ENCODE measurements around the gene HSD17B4. TPM values are rescaled to one million over a fixed set of nuclear protein-coding genes. Genes with fewer than 3 reads are reported as not detected.
"Not testable (repeated sequence)": the region's sequence is repeated elsewhere in the genome, so short reads cannot be mapped to it uniquely, and the experiment has no call there.

Gene HSD17B4, protein sequence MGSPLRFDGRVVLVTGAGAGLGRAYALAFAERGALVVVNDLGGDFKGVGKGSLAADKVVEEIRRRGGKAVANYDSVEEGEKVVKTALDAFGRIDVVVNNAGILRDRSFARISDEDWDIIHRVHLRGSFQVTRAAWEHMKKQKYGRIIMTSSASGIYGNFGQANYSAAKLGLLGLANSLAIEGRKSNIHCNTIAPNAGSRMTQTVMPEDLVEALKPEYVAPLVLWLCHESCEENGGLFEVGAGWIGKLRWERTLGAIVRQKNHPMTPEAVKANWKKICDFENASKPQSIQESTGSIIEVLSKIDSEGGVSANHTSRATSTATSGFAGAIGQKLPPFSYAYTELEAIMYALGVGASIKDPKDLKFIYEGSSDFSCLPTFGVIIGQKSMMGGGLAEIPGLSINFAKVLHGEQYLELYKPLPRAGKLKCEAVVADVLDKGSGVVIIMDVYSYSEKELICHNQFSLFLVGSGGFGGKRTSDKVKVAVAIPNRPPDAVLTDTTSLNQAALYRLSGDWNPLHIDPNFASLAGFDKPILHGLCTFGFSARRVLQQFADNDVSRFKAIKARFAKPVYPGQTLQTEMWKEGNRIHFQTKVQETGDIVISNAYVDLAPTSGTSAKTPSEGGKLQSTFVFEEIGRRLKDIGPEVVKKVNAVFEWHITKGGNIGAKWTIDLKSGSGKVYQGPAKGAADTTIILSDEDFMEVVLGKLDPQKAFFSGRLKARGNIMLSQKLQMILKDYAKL
- total RNA-seq = 100 to 1,000 TPM; 144 to 188 TPM
- long read RNA-seq, donor 1, transcript HSD17B4-201 (24 exons, 2,685 nt) = major isoform, 28 of 41 reads
- long read RNA-seq, donor 1, partial matches to known transcripts = 4 of 41 reads
- long read RNA-seq, donor 1, other reads (novel, unspliced or antisense) = 7 of 41 reads
- long read RNA-seq, donor 2, transcript HSD17B4-201 (24 exons, 2,685 nt) = major isoform, 51 of 72 reads
- long read RNA-seq, donor 2, partial matches to known transcripts = 4 of 72 reads
- long read RNA-seq, donor 2, other reads (novel, unspliced or antisense) = 14 of 72 reads

DNA sequence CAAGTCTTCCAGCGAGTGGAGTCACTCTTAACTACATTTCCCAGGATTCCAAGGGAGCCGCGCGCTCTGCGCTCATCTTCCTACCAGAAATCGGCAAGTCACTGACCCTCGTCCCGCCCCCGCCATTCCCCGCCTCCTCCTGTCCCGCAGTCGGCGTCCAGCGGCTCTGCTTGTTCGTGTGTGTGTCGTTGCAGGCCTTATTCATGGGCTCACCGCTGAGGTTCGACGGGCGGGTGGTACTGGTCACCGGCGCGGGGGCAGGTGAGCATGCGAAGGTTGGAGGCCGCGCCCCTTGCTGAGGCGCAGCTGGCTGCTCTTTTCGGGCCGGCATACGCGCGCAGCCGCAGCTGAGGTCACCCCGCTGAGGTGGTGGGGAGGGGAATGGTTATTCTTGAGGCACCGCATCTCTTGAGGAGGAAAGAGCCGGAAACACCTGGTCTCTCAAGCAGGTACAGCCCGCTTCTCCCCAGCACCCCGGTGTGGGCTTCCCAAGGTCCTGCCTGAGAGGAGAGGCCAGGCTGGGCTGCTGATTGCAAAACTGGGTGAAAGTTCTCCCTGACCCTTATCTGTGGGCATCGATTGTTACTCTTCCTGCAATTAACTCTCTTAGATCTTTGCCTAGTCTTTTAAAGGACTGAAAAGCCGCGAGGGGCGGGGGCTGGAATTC lies at the start of gene HSD17B4:
TSS of gene HSD17B4 (plus strand) at position 125 of the 667 bp plus-strand sequence. CDS start at position 204, 79 bp downstream.
- intact Hi-C loops (cut with DNase I) = no loop called here
- peak; percentile 97 for DNase-seq (ENCODE audit: low spot score)

DNA sequence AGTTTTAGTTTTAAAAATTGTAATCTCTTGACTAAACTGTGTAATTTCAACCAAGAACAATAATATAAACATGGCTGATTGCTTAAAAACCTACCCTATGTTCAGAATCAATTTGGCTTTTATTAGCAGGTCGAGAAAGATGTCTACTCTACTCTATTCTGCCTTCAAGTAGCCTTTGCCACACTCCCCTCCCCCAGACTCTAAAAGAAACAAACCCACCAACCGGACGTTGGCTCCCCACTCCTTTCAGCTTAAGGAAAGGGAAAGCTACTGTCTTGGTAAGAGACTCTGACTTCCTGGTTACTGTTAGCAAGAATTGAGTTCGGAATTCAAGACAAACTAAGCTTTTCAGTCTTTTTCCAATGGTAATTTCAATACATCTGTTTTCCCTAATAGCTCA lies 49.7 kb upstream of the HSD17B4 start:
- no peak for DNase-seq (ENCODE audit: low spot score)
- intact Hi-C loops (cut with DNase I) = no loop called here

DNA sequence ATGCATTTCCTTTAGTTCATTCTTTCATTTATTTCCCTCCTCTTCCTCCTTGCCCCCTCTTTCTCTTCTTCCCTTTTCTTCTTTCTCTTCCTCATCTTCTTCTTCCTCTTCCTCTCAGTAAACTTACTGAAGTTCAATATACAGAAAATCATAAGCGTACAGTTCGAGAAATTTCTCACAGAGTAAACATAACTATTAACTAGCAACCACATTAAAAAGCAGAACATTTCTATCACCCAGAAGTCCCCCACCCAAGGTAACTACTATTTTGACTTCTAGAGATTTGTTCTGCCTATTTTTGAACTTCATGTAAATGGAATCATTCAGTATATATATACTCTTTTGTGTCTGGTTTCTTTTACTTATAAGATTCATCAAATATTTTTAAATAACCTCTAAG lies 48.3 kb upstream of the HSD17B4 start:
- intact Hi-C loops (cut with DNase I) = no loop called here
- no peak for DNase-seq (ENCODE audit: low spot score)

DNA sequence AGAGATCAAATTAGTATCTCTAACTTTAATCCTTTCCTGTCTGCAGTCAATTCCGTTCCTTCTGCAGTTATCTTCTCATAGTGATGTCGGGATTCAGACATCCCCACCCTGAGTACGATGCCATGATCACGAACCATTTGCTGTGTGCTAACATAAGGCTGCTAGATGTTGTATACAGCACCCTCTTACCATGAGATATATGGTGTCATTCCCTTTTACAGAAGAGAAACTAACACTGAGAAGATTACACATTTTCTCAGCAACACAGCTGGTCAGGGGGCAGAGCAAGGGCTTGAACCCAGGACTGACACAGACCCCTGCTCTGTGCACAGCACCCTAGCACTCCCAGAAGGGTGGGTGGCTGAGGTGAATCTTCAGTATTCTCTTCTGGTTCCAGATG lies 46.9 kb upstream of the HSD17B4 start:
- no peak for DNase-seq (ENCODE audit: low spot score)
- intact Hi-C loops (cut with DNase I) = no loop called here

DNA sequence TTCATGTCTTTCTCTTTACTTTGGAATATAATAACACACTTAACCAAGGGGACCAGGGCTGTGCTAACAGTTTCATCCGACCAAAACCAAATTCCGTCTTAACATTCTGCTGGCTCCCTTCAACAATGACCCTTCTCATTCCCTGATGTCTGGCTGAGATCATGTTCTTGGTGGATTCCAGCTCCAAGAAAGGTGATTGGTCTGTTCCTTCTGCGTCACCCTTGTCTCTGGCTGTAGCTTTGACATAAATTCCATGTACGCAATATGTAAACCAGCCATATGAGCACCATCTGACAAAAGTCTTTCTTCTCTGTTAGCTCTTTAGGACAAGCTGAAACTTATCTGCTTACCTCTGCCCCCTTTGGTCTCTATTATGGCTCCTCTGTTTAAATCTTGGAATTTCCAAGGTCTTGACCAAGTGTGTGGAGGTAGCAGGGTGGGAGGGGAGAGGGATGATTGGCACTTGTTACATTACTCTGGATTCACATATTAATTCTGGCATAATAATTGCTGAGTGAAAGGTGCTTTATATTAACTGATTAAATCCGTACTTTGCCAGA lies 45.7 kb upstream of the HSD17B4 start:
- intact Hi-C loops (cut with DNase I) = no loop called here
- DNase-seq (ENCODE audit: low spot score) = no peak

DNA sequence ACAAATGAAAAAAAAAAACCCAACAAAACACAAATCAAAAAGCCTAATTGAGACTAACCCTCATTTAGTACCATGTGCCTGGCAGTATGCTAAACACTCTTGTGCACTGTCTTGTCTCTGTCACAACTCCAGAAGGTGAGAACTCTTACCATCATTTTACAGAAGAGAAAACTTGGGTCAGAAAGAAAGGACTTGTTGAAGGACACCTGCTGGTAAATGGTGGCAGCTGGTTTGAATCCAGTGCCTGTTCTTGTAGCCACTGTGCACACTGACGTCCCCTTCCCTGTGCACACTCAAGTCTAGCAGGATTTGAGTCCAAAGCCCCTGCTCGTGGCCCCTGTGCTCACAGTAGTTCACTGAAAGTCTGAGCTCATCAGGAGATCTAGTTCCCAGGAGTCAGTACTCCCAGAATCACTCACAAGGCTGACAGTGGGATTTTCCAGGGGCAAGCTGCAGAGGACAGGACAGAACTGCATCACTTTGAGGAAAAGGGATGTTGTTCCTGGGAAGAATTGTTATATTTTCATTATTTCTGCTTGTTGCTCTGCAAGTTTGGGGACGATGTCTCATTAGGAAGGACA lies 43.0 kb upstream of the HSD17B4 start:
- no peak for DNase-seq (ENCODE audit: low spot score)
- intact Hi-C loops (cut with DNase I) = no loop called here

DNA sequence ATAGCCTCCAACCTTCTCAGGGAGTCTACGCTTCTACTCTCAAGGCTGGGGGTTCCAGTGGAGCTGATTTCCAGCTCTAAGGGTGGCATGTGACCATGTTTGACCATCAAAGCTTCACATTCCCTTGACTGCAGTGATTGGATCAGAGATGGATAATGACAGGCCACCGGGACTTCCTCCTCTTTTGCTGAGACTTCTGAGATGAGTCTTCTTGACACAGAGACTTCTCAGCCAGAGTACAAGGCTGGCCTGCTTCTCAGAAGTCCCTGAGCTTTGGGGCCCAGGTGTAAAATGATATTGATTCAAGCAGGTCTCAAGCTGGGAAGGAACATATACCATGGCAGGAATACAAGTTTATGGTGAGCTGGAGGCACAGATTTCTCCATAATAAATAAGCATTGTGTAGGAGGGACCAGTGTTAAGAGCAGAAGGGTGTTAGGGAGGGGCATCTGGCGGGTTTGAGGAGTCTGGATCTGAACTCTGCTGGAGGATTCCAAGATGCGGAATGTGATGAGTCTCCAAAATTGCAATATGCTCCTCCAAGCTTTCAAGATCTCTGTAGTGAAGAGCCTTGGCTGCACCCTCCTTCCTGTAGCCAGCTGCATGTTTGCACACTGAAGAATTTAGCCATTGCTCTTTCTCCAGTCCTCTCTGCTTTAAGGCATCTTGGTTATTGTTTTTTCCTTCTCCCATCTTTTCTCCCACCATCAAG lies 41.7 kb upstream of the HSD17B4 start:
- intact Hi-C loops (cut with DNase I) = loop anchor here (5.0 to 10.0 kb wide), 3 partner anchors 53 to 426 kb away; partner anchors contain the start of genes DTWD2 (in 1 of the 2) and TNFAIP8 (in 1 of the 2)
- DNase-seq (ENCODE audit: low spot score) = no peak

DNA sequence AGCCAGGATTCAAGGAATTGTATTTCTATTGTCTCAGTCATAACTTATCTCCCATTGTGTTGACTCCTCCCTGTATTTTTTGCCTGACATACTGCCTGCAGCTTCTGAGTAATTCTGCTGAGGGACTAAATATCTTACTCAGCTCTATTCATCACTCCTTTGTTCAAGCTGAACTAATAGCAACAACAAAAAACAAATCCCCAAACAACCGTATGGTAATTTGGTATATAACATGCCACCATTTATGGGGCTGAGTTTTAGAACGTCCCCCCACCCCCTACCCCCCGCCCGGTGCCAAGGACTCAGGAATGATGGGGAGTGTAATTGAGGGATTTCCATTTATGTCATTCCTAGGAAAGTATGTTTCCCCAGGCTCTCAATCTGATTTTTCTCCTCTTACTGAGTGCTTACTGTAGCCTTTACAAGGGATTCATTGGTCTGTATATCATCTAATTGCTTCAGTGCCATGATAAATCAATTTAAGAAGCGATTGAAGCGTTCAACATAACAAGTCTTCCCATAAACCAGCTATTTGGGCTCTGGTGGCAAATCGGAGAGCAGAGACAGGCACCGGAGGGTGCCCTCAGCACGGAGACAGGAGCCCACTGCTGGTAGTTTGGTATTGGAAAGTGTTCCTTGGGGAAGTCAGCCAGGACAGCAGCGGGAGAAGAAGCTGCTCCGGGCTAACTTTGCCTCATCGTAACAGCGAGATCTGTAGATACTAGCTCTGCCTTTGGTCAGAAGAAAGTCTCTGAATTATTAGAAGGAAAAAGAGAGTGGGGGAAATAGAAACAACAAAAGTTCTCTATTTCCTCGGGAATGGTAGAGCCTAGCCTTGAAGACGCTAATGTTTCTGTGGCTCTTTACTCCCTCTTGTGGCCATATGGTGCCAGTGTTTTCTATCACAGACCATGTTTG lies 40.7 kb upstream of the HSD17B4 start:
- intact Hi-C loops (cut with DNase I) = loop anchor here (5.0 to 10.0 kb wide), 3 partner anchors 54 to 427 kb away; partner anchors contain the start of genes DTWD2 (in 1 of the 2) and TNFAIP8 (in 1 of the 2)
- DNase-seq (ENCODE audit: low spot score) = no peak

DNA sequence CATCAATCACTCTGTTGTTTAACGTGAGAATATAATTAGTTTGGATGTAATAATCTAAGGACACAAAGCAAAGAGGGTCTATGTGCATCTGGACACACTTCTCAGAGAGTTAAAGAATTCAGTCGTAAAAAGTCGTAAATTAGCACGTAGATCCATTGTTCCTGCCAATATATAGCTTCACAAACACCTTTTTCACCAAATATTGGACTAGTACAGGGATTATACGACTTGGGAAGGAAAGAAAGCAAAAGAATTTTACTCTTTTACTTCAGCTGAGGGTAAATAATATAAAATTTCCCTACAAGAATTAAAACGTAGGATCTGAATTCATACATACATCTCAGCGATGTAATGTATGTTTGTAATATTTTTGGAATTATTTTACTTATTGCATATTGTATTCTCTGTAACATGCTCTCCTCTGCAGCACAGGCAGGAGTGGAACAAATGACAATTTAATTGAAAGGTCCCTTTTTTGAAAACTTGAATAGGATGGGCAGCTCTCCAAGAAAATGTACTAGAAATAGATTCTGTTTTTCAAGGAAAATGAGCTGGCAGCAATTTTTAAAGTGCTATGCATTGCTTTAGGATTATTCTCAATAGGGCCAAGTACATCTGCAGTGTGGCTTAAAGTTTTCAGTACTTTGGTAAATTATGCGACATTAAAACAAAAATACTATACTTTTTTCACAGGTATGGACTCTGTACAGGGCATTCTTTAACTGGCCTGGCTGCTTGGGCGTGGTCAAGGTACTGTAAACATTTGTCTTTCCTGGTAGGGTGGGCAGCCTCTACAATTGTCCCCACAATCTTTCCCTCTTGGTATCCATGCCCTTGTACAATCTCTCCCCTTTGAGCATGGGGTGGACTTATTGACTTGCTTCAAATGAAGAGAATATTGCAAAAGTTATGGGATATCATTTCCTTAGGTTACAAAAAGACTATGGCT lies 39.7 kb upstream of the HSD17B4 start:
- DNase-seq (ENCODE audit: low spot score) = no peak
- intact Hi-C loops (cut with DNase I) = loop anchor here (5.0 to 10.0 kb wide), 3 partner anchors 55 to 428 kb away; partner anchors contain the start of genes DTWD2 (in 1 of the 2) and TNFAIP8 (in 1 of the 2)

DNA sequence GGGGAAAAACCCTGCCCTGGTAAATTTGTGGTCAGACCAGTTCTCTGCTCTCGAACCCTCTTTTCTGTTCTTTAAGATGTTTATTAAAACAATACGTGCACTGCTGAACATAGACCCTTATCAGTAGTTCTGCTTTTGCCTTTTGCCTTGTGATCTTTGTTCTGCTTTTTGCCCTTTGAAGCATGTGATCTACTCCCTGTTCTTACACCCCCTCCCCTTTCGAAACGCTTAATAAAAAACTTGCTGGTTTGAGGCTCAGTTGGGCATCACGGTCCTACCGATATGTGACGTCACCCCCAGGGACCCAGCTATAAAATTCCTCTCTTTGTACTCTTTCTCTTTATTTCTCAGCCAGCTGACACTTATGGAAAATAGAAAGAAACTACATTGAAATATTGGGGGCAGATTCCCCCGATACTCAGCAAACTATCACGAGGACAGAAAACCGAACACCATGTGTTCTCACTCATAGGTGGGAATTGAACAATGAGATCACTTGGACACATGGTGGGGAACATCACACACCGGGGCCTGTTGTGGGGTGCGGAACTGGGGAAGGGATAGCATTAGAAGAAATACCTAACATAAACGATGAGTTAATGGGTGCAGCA lies 38.1 kb upstream of the HSD17B4 start:
- intact Hi-C loops (cut with DNase I) = loop anchor here (5.0 to 10.0 kb wide), 3 partner anchors 57 to 429 kb away; partner anchors contain the start of genes DTWD2 (in 1 of the 2) and TNFAIP8 (in 1 of the 2)
- not testable (repeated sequence) for DNase-seq (ENCODE audit: low spot score)

DNA sequence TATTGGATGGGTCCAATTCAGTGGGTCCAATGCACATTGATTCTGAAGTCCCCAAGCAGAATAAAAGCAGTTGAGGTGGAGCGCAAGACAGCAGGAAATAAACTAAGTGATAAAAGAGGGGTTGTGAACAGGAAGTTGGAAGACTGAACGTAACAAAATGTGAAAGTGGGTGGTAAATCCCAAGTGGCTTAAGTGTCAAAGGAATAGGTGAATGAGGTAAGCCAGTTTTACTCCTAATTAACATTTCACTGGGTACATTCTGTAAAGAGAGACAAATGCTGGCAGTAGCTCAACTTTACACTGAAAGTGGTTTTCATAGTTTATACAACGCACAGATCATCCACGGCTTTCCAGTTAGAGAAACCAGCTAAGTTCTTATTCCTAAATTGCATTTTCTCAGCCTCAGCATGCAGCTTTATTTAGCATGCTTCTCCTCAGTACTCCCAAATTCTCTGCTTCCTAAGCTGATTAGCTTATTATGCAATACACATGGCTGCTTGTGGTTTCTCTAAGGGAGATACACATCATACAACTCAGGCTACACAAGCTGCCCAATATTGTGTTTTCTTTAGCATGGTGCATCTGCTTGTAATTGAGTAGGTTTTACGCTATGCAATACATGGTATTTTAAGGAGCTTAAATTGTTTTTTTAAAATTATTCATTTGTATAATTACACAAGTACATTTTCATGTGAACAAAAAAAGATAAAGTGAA lies 34.2 kb upstream of the HSD17B4 start:
- intact Hi-C loops (cut with DNase I) = loop anchor here in 1 of 2 donors (10.0 kb wide), 1 partner anchor 433 kb away; the partner anchor contains the start of gene DTWD2
- DNase-seq (ENCODE audit: low spot score) = no peak

DNA sequence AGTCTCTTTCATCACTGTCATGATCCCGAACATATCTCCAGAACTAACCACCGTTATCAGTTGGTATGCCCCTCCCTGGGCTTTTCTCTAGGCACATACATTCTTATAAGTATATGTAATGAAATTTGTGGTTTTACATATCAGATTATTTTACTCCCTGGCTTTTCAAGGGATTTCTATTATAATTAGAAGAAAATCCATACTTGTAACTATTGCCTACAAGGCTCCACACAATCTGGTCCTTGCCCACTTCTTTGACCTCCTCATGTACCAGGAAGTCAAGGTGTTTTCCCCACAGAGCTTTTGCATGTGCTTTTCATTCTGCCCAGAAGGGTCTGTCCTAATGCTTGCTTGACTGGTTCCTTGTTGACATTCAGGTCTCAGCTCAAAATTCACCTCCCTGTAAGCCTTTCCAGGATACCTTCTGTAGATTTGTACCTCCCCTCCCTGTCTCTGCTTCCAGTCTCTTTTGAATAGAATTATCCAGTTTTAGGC lies 33.6 kb upstream of the HSD17B4 start:
- intact Hi-C loops (cut with DNase I) = loop anchor here in 1 of 2 donors (10.0 kb wide), 1 partner anchor 434 kb away; the partner anchor contains the start of gene DTWD2

DNA sequence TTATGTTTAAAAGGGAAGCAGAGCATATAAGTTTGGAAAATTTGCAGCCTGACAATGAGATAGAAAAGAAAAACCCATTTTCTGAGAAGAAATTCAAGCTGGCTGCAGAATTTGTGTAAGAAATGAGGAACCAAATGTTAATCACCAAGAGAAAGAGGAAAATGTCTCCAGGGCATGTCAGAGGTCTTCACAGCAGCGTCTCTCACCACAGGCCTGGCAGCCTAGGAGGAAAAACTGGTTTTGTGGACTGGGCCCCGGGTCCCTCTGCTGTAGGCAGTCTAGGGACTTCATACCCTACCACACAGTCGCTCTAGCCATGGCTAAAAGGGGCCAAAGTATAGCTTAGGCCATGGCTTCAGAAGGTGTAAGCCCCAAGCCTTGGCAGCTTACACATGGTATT lies 32.1 kb upstream of the HSD17B4 start:
- intact Hi-C loops (cut with DNase I) = no loop called here
- no peak for DNase-seq (ENCODE audit: low spot score)

More for the DNA sequence above, 33.6 kb upstream of the HSD17B4 start:
- no peak for DNase-seq (ENCODE audit: low spot score)

DNA sequence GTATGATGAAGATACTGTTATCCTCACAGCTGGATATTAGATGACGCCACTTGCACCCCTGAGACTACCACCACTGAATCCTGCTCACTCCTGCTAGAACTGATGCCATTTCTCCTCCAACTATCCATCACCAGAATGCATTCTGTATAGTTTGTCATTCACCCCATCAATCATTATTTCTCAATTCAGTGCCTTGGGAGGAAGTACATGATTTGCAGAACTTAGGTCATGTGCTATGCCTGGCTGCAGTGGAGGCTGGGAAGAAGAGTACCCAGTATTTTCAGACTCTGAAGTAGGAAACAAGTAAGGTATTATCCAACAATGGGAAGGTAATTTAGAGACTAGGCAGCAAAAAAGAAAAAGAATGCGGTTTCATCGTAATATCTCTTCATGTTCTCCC lies 26.2 kb upstream of the HSD17B4 start:
- no peak for DNase-seq (ENCODE audit: low spot score)

More for the DNA sequence above, 26.2 kb upstream of the HSD17B4 start:
- intact Hi-C loops (cut with DNase I) = no loop called here
